ENCODE results near the gene MMP25.

MMP25 gene

DNA sequence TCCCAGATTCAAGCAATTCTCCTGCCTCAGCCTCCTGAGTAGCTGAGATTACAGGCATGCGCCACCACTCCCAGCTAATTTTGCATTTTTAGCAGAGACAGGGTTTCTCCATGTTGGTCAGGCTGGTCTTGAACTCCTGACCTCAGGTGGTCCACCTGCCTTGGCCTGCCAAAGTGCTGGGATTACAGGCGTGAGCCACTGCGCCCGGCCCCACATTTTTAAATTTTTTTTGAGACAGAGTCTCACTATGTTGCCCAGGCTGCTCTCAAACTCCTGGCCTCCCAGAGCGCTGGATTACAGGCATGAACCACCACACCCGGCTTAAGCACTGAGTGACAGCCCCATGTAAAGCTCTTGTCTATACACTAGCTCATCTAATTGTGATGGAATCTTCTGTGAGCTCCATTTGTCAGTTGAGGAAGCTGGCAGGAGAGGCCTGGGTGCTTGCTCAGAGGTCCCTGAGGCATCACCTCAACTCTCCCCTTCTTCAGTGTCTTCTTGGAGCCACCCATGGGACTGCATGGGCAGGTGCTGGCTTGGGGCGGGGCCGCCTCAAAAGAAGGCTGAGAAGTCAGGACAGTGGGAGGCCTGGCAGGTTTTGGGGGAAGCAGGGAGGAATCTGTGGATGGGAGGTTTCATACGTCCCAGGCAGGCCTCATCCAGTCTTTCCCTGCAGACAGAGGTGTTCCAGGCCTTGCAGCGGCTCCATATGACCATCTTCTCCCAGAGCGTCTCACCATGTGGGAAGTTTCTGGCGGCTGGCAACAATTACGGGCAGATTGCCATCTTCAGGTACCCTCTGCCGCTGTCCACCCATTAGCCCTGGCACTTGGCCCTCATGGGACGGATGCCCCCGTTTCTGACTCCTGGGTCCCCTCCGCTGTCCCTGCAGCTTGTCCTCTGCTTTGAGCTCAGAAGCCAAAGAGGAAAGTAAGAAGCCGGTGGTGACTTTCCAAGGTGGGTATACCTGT lies 21.0 kb upstream of the MMP25 start:
- no peak for DNase-seq (ENCODE audit: low read depth, low spot score)
- WGBS (ENCODE audit: insufficient coverage, insufficient read length) = no CpG with 5 or more reads among the region's 18 CpGs
- peaks cover 8% of the 10 kb centered on the region for H3K4me1 ChIP-seq (ENCODE audit: control insufficient read depth, insufficient read depth, low read length)
- H3K36me3 ChIP-seq (ENCODE audit: control insufficient read depth, insufficient read depth, low read length) = peaks cover 18% of the 10 kb centered on the region
- H3K9me3 ChIP-seq (ENCODE audit: control insufficient read depth, insufficient read depth, low read length) = no peaks in the 10 kb centered on the region
- no peak overlapping the region for H3K27ac ChIP-seq (ENCODE audit: low read length)
- no peak overlapping the region for H3K4me3 ChIP-seq (ENCODE audit: low read length)
- no peaks in the 10 kb centered on the region for H3K27me3 ChIP-seq (ENCODE audit: control insufficient read depth, insufficient read depth, low read length)

- peaks cover 18% of the 10 kb centered on the region for H3K36me3 ChIP-seq (ENCODE audit: control insufficient read depth, insufficient read depth, low read length)
- H3K9me3 ChIP-seq (ENCODE audit: control insufficient read depth, insufficient read depth, low read length) = no peaks in the 10 kb centered on the region
- no peak for DNase-seq (ENCODE audit: low read depth, low spot score)
- H3K4me3 ChIP-seq (ENCODE audit: low read length) = no peak overlapping the region
- WGBS (ENCODE audit: insufficient coverage, insufficient read length) = no CpG with 5 or more reads among the region's 8 CpGs
- peaks cover 8% of the 10 kb centered on the region for H3K4me1 ChIP-seq (ENCODE audit: control insufficient read depth, insufficient read depth, low read length)
- H3K27me3 ChIP-seq (ENCODE audit: control insufficient read depth, insufficient read depth, low read length) = no peaks in the 10 kb centered on the region
- no peak overlapping the region for H3K27ac ChIP-seq (ENCODE audit: low read length)
Measured at GRCh38 chr16:3026003-3026378, 20.4 kb upstream of the MMP25 start.

GRCh38 chr16:3026609-3027488 lies 19.5 kb upstream of the MMP25 start:
- Histone ChIP-seq H3K9me3 (ENCODE audit: control insufficient read depth, insufficient read depth, low read length) (no peaks in the 10 kb centered on the region), H3K36me3 (ENCODE audit: control insufficient read depth, insufficient read depth, low read length) (peaks cover 16% of the 10 kb centered on the region), H3K27ac (ENCODE audit: low read length) (no peak overlapping the region), H3K27me3 (ENCODE audit: control insufficient read depth, insufficient read depth, low read length) (no peaks in the 10 kb centered on the region), H3K4me1 (ENCODE audit: control insufficient read depth, insufficient read depth, low read length) (peaks cover 9% of the 10 kb centered on the region), H3K4me3 (ENCODE audit: low read length) (no peak overlapping the region)
- no CpG with 5 or more reads among the region's 24 CpGs for WGBS (ENCODE audit: insufficient coverage, insufficient read length)
- no peak for DNase-seq (ENCODE audit: low read depth, low spot score)

- Histone ChIP-seq H3K36me3 (ENCODE audit: control insufficient read depth, insufficient read depth, low read length) (peaks cover 14% of the 10 kb centered on the region), H3K4me1 (ENCODE audit: control insufficient read depth, insufficient read depth, low read length) (peaks cover 9% of the 10 kb centered on the region), H3K27ac (ENCODE audit: low read length) (no peak overlapping the region), H3K9me3 (ENCODE audit: control insufficient read depth, insufficient read depth, low read length) (no peaks in the 10 kb centered on the region), H3K27me3 (ENCODE audit: control insufficient read depth, insufficient read depth, low read length) (no peaks in the 10 kb centered on the region), H3K4me3 (ENCODE audit: low read length) (no peak overlapping the region)
- no CpG with 5 or more reads among the region's 8 CpGs for WGBS (ENCODE audit: insufficient coverage, insufficient read length)
- DNase-seq (ENCODE audit: low read depth, low spot score) = no peak
Measured at GRCh38 chr16:3027489-3027795, 18.9 kb upstream of the MMP25 start.

GRCh38 chr16:3027983-3028715 lies 18.2 kb upstream of the MMP25 start:
- H3K36me3 ChIP-seq (ENCODE audit: control insufficient read depth, insufficient read depth, low read length) = peaks cover 12% of the 10 kb centered on the region
- no peaks in the 10 kb centered on the region for H3K27me3 ChIP-seq (ENCODE audit: control insufficient read depth, insufficient read depth, low read length)
- no peak for DNase-seq (ENCODE audit: low read depth, low spot score)
- no peak overlapping the region for H3K4me3 ChIP-seq (ENCODE audit: low read length)
- no peak overlapping the region for H3K27ac ChIP-seq (ENCODE audit: low read length)
- H3K4me1 ChIP-seq (ENCODE audit: control insufficient read depth, insufficient read depth, low read length) = peaks cover 5% of the 10 kb centered on the region
- no peaks in the 10 kb centered on the region for H3K9me3 ChIP-seq (ENCODE audit: control insufficient read depth, insufficient read depth, low read length)
- no CpG with 5 or more reads among the region's 58 CpGs for WGBS (ENCODE audit: insufficient coverage, insufficient read length)

- Histone ChIP-seq H3K4me1 (ENCODE audit: control insufficient read depth, insufficient read depth, low read length) (peaks cover 5% of the 10 kb centered on the region), H3K9me3 (ENCODE audit: control insufficient read depth, insufficient read depth, low read length) (no peaks in the 10 kb centered on the region), H3K36me3 (ENCODE audit: control insufficient read depth, insufficient read depth, low read length) (peaks cover 12% of the 10 kb centered on the region), H3K27me3 (ENCODE audit: control insufficient read depth, insufficient read depth, low read length) (no peaks in the 10 kb centered on the region), H3K4me3 (ENCODE audit: low read length) (no peak overlapping the region), H3K27ac (ENCODE audit: low read length) (no peak overlapping the region)
- WGBS (ENCODE audit: insufficient coverage, insufficient read length) = no CpG with 5 or more reads among the region's 15 CpGs
- DNase-seq (ENCODE audit: low read depth, low spot score) = no peak
Measured at GRCh38 chr16:3028716-3029319, 17.5 kb upstream of the MMP25 start.

DNA sequence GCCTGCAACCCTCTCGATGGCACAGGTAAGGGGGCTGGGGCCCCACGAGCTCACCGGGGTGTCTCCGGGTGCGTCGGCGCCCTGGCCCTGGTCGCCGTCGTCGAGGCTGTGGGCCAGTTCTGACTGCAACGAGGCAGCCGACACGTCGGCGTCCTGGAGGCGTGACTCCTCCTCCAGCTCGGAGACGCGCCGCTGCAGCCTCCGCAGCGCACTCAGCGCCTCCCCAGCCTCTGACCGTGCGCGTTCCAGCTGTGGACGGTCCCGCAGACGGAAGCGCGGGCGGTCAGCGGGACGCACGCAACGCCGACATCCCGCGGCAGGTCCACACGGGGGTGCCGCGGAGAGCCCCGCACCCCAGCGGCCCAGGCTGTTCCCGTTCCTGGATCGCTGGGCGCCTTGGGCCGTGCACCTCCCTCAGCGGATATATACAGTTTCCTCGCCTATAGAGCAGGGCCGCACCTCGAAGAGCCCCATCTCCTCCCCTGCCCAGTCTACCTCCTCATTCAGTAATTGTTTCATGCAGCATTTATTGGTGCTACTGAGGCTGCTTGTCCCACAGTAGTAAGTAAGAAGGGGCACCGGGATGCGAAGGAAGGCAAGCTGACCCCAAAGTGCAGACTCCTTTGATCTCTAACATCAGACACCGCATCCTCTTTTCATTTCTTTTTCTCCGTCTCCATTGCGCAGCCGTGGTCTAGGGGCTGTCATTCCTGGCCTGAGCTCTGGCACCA lies 16.7 kb upstream of the MMP25 start:
- Histone ChIP-seq H3K9me3 (ENCODE audit: control insufficient read depth, insufficient read depth, low read length) (no peaks in the 10 kb centered on the region), H3K4me1 (ENCODE audit: control insufficient read depth, insufficient read depth, low read length) (peaks cover 5% of the 10 kb centered on the region), H3K36me3 (ENCODE audit: control insufficient read depth, insufficient read depth, low read length) (peaks cover 12% of the 10 kb centered on the region), H3K4me3 (ENCODE audit: low read length) (no peak overlapping the region), H3K27ac (ENCODE audit: low read length) (no peak overlapping the region), H3K27me3 (ENCODE audit: control insufficient read depth, insufficient read depth, low read length) (no peaks in the 10 kb centered on the region)
- WGBS (ENCODE audit: insufficient coverage, insufficient read length) = no CpG with 5 or more reads among the region's 59 CpGs
- no peak for DNase-seq (ENCODE audit: low read depth, low spot score)

- no CpG with 5 or more reads among the region's 33 CpGs for WGBS (ENCODE audit: insufficient coverage, insufficient read length)
- Histone ChIP-seq H3K4me1 (ENCODE audit: control insufficient read depth, insufficient read depth, low read length) (peaks cover 5% of the 10 kb centered on the region), H3K36me3 (ENCODE audit: control insufficient read depth, insufficient read depth, low read length) (peaks cover 12% of the 10 kb centered on the region), H3K4me3 (ENCODE audit: low read length) (no peak overlapping the region), H3K27ac (ENCODE audit: low read length) (no peak overlapping the region), H3K27me3 (ENCODE audit: control insufficient read depth, insufficient read depth, low read length) (no peaks in the 10 kb centered on the region), H3K9me3 (ENCODE audit: control insufficient read depth, insufficient read depth, low read length) (no peaks in the 10 kb centered on the region)
- DNase-seq (ENCODE audit: low read depth, low spot score) = no peak
Measured at GRCh38 chr16:3030222-3031212, 15.8 kb upstream of the MMP25 start.

GRCh38 chr16:3032624-3033023 lies 13.7 kb upstream of the MMP25 start:
- Histone ChIP-seq H3K4me1 (ENCODE audit: control insufficient read depth, insufficient read depth, low read length) (peaks cover 5% of the 10 kb centered on the region), H3K9me3 (ENCODE audit: control insufficient read depth, insufficient read depth, low read length) (no peaks in the 10 kb centered on the region), H3K27ac (ENCODE audit: low read length) (no peak overlapping the region), H3K27me3 (ENCODE audit: control insufficient read depth, insufficient read depth, low read length) (no peaks in the 10 kb centered on the region), H3K36me3 (ENCODE audit: control insufficient read depth, insufficient read depth, low read length) (no peaks in the 10 kb centered on the region), H3K4me3 (ENCODE audit: low read length) (no peak overlapping the region)
- WGBS (ENCODE audit: insufficient coverage, insufficient read length) = no CpG with 5 or more reads among the region's 7 CpGs
- DNase-seq (ENCODE audit: low read depth, low spot score) = no peak
